Natural killer cell (primary cell): ENCODE results near the gene EPC2. TPM values are rescaled to one million over a fixed set of nuclear protein-coding genes. Genes with fewer than 3 reads are reported as not detected.
"Not testable (repeated sequence)": the region's sequence is repeated elsewhere in the genome, so short reads cannot be mapped to it uniquely, and the experiment has no call there.

Source experiments
- ATAC-seq, 3 donors: fragments of 150-1000 bp in 2 of 3; fragments of 200-7000 bp in 1 of 3; cut with Tn5 transposase; 1 replicate in 1 of 3; 2 replicates in 2 of 3; pipeline ENCODE4 v1.10.0; 2021; ENCODE audit warnings: mild to moderate bottlenecking in 2 of 3, moderate library complexity in 2 of 3
- DNase-seq, 2 donors: peaks; one replicate each; pipeline versions ENCODE4 v3.0.0 to v3.0.0-alpha.2; 2013 to 2021; ENCODE audit warnings: mixed read lengths in 1 of 2
- H3K27ac ChIP-seq: one replicate; pipeline ENCODE4 v1.5.1; 2013; ENCODE audit warnings: mild to moderate bottlenecking, low read length
- H3K27me3 ChIP-seq: one replicate; pipeline ENCODE4 v1.6.1; 2013; ENCODE audit warnings: low read length; ENCODE audit not compliant: control insufficient read depth, insufficient read depth
- H3K36me3 ChIP-seq: one replicate; pipeline ENCODE4 v1.6.1; 2013; ENCODE audit warnings: low read length; ENCODE audit not compliant: control insufficient read depth, insufficient read depth
- H3K4me1 ChIP-seq: one replicate; pipeline ENCODE4 v1.6.1; 2013; ENCODE audit warnings: low read length; ENCODE audit not compliant: control insufficient read depth, insufficient read depth
- H3K4me3 ChIP-seq: one replicate; pipeline ENCODE4 v1.5.1; 2013; ENCODE audit warnings: low read length
- H3K9me3 ChIP-seq: one replicate; pipeline ENCODE4 v1.6.1; 2013; ENCODE audit warnings: low read length; ENCODE audit not compliant: control insufficient read depth, insufficient read depth
- H3K27ac Mint-ChIP-seq, 2 donors: one replicate each; pipeline ENCODE4 v1.8.0; 2022; ENCODE audit warnings: mild to moderate bottlenecking in 2 of 2, mixed read lengths in 2 of 2, moderate library complexity in 1 of 2
- H3K27me3 Mint-ChIP-seq, 2 donors: one replicate each; pipeline ENCODE4 v1.8.0; 2022; ENCODE audit warnings: low read depth in 2 of 2, mixed read lengths in 2 of 2
- H3K36me3 Mint-ChIP-seq: one replicate; pipeline ENCODE4 v1.8.0; 2022; ENCODE audit warnings: mixed read lengths
- H3K4me1 Mint-ChIP-seq, 2 donors: one replicate each; pipeline ENCODE4 v1.8.0; 2022; ENCODE audit warnings: mixed read lengths in 2 of 2
- H3K4me3 Mint-ChIP-seq: one replicate; pipeline ENCODE4 v1.8.0; 2022; ENCODE audit warnings: mild to moderate bottlenecking, moderate library complexity, mixed read lengths
- H3K9me3 Mint-ChIP-seq, 2 donors: one replicate each; pipeline ENCODE4 v1.8.0; 2022; ENCODE audit warnings: mixed read lengths in 2 of 2
- CTCF ChIP-seq: fragments of 200-600 bp; IDR thresholded peaks from one replicate; pipeline ENCODE4 v1.8.0; 2022; ENCODE audit warnings: antibody characterized with exemption
- WGBS: methylation state at CpG from one replicate; pipeline ENCODE4 v1.1.7; 2013; ENCODE audit warnings: missing lambda C conversion rate; ENCODE audit not compliant: insufficient coverage; 5-methylcytosine and 5-hydroxymethylcytosine counted together
- intact Hi-C: fragments of 100-400 bp; cut with micrococcal nuclease; formaldehyde crosslinking; loops from one replicate; pipeline ENCODE4 v1.14.2; 2022
- total RNA-seq, 4 donors: library from RNA; stranded (reverse); fragments of 120-200 nt in 1 of 4; gene quantifications; one replicate each; pipeline versions ENCODE4 v1.2.3 to v1.2.4, GENCODE V29; 2013 to 2022

EPC2 gene
- total RNA-seq, 3 donors from 2014 or later (not counting 1 experiment from before 2014, with no cell fraction given), result 64.6 to 76.3 (median 66.1) TPM

GRCh38 chr2:148646231-148646559 is 1.6 kb downstream of the EPC2 start:
- WGBS, result no CpG with 5 or more reads among the region's 4 CpGs
- peak overlapping the region; percentile 95 to 99 for H3K27ac Mint-ChIP-seq
- peaks cover 4 to 24% of the 10 kb centered on the region in 2 donors for H3K27me3 Mint-ChIP-seq
- DNase-seq (no peak), ATAC-seq (no peak)
- Histone ChIP-seq H3K27me3 (peaks cover 11% of the 10 kb centered on the region), H3K4me1 (peaks cover 11% of the 10 kb centered on the region), H3K9me3 (no peaks in the 10 kb centered on the region), H3K36me3 (no peaks in the 10 kb centered on the region), H3K4me3 (peak overlapping the region; percentile 82), H3K27ac (peak overlapping the region; percentile 97)
- H3K4me1 Mint-ChIP-seq, result peaks cover 35 to 53% of the 10 kb centered on the region in 2 donors
- TF ChIP-seq CTCF, result no peak
- no peaks in the 10 kb centered on the region for H3K36me3 Mint-ChIP-seq
- H3K9me3 Mint-ChIP-seq, result no peaks in the 10 kb centered on the region
- H3K4me3 Mint-ChIP-seq, result peak overlapping the region; percentile 95
- intact Hi-C loops, result loop anchor here (1.0 to 5.0 kb wide), 2 partner anchors 13 to 36 kb away; no protein-coding TSS in a partner anchor

GRCh38 chr2:148647711-148648110 is 3.2 kb downstream of the EPC2 start:
- peaks cover 11% of the 10 kb centered on the region for H3K4me1 ChIP-seq
- not testable (repeated sequence) for H3K9me3 Mint-ChIP-seq, H3K4me3 Mint-ChIP-seq, H3K36me3 Mint-ChIP-seq, DNase-seq, H3K36me3 ChIP-seq, ATAC-seq, H3K27ac ChIP-seq, H3K9me3 ChIP-seq, H3K4me3 ChIP-seq, H3K27me3 ChIP-seq
- intact Hi-C loops, result loop anchor here (5.0 kb wide), 1 partner anchor 35 kb away; no protein-coding TSS in a partner anchor
- Mint-ChIP-seq H3K27me3 (peaks cover 4 to 12% of the 10 kb centered on the region in 2 donors), H3K4me1 (peaks cover 50 to 69% of the 10 kb centered on the region in 2 donors), H3K27ac (peak overlapping the region in 1 of 2 donors; percentile 45)
- WGBS, result 97% methylated on average over 12 of the region's 12 CpGs

- Mint-ChIP-seq H3K4me3 (no peak overlapping the region), H3K9me3 (no peaks in the 10 kb centered on the region), H3K27me3 (no peaks in the 10 kb centered on the region), H3K36me3 (no peaks in the 10 kb centered on the region), H3K27ac (no peak overlapping the region), H3K4me1 (peaks cover 61 to 73% of the 10 kb centered on the region in 2 donors)
- Histone ChIP-seq H3K4me3 (no peak overlapping the region), H3K27me3 (no peaks in the 10 kb centered on the region), H3K9me3 (no peaks in the 10 kb centered on the region), H3K4me1 (peaks cover 7% of the 10 kb centered on the region), H3K36me3 (no peaks in the 10 kb centered on the region), H3K27ac (no peak overlapping the region)
- ATAC-seq (no peak), DNase-seq (no peak)
- no peak for TF ChIP-seq CTCF
- intact Hi-C loops, result loop anchor here (5.0 kb wide), 1 partner anchor 32 kb away; no protein-coding TSS in a partner anchor
Observed at GRCh38 chr2:148649936-148650335, 5.4 kb downstream of the EPC2 start.

- no peak for DNase-seq
- Histone ChIP-seq H3K4me3 (no peak overlapping the region), H3K27ac (no peak overlapping the region), H3K9me3 (no peaks in the 10 kb centered on the region), H3K4me1 (peaks cover 9% of the 10 kb centered on the region), H3K27me3 (no peaks in the 10 kb centered on the region), H3K36me3 (no peaks in the 10 kb centered on the region)
- Mint-ChIP-seq H3K36me3 (no peaks in the 10 kb centered on the region), H3K4me1 (peaks cover 63 to 68% of the 10 kb centered on the region in 2 donors), H3K4me3 (no peak overlapping the region), H3K27me3 (no peaks in the 10 kb centered on the region), H3K27ac (peak overlapping the region; percentile 20 to 54), H3K9me3 (no peaks in the 10 kb centered on the region)
- ATAC-seq, result no peak
- no peak for TF ChIP-seq CTCF
- intact Hi-C loops, result no loop called here
- WGBS, result 79% methylated on average over 1 of the region's 2 CpGs
Observed at GRCh38 chr2:148650881-148651280, 6.3 kb downstream of the EPC2 start.
